ENCODE data around the gene CDRT15.
"Not testable (repeated sequence)": the region's sequence is repeated elsewhere in the genome, so short reads cannot be mapped to it uniquely, and the experiment has no call there.

Gene CDRT15

GRCh38 chr17:14236762-14237161 lies at the start of gene CDRT15:
Gene CDRT15, minus strand, starts transcription at chr17:14236862. Its CDS starts 29 bp downstream, at chr17:14236833.
- not testable (repeated sequence) for DNase-seq (ENCODE audit: low spot score)

GRCh38 chr17:14282726-14283125 lies 46.1 kb upstream of the CDRT15 start:
- DNase-seq (ENCODE audit: low spot score): no peak

DNA sequence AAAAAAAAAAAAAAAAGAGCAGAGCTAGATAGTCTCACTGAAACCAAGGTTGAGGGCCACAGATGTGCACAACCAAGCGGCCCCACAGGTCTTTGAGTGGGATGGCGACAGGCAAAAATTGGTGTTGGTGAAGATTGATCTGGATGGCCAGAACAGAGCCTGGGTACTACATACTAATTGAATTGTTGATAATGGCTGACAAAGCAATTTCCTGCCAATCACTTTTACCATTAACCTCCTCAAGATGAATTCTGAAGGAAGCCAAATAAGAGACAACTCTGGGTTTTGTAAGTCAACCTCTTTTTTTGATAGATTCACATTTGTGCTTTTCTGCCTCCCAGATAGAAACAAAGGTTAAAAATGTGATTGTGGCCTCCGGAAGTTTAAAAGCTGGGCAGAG lies 44.9 kb upstream of the CDRT15 start:
- DNase-seq (ENCODE audit: low spot score): no peak

DNA sequence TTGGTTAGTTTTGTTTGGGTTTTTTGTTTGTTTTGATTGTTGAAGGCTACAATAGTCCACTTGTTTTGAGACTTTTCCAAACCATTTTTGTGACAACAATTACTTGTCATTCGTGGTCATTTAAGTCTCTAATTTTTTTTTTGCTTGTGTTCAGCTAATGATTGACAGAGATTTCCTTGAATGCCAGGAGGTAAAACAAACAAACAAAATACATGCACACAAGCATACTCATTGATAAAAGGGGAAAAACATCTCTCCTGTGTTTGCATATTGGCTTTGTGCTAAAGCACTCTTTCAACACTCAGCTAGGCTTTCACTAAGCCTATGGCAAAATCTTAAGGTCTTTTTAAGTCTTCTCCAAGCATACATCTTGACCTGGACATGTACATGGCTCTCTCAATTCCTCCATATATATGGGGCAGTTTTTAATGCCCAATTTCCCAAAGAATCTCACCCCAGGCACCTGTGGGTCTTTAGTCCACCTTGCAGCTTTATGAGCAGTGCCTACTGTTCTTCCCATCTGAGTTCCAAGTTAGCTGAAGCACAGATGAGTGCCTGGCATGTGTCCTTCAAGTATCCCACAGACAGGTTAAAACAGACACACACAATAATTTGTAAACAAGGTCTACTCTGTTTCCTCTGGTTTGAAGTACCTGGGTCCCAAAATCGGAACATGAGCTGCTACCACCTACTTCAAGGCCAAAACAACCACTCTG lies 40.0 kb upstream of the CDRT15 start:
- DNase-seq (ENCODE audit: low spot score): no peak

DNA sequence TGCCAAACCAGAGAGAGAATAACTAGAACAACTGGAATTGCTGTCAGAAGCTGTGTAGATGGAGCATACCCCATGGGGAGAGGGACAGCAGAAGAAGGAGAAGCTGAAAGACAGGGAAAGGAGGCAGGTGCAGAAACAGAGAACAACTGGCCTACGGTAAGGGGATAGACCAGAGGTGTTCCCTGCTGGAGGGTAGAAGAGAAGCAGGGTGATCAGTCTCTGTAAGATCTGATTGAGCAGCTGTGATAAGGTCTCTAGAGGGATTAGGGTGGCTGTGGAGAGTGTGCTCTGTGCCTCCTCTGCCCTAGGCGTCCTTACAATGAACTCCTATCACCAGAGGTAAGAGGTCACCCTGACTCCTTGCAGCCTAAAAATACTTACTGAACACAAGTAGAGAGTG lies 33.8 kb upstream of the CDRT15 start:
- DNase-seq (ENCODE audit: low spot score): no peak

- DNase-seq (ENCODE audit: low spot score): no peak
These were observed 32.8 kb upstream of the CDRT15 start for GRCh38 chr17:14269473-14269872.

GRCh38 chr17:14268264-14268663 lies 31.6 kb upstream of the CDRT15 start:
- no peak for DNase-seq (ENCODE audit: low spot score)

DNA sequence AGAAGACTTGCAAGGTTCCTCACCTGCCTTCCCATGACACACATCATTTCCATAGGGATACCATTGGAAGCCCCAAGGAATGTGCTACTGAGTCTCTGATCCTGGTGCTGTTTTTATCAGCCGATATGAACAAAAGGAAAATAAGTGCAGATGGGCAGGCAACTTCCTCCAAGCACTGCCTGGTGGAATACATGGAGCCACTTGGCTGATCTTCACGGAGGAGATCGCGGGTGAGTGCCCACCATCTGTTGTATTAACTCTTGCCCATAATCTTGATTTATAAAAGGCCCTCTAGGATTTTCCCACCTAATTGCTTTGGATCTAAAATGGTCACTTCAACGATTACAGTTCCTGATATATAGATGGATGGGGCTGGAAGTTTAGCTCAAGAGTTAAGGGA lies 24.7 kb upstream of the CDRT15 start:
- no peak for DNase-seq (ENCODE audit: low spot score)

DNA sequence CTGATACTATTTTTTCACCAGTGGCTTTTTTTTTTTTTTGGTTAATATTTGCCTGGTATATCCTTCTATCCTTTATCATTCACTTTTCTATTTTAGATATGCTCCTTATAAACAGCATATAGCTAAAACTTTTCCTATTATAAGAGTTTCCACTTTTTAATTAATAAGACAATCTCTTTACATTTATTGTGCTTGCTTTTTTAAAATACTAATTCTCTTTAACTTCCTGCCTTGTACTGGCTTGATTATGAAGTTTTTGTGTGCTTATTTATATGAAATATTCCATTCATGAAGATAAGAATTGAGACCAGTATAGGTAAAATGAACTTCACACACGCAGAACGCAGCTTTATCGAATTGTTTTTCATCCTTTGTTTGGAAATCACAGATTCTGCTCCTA lies 9.0 kb upstream of the CDRT15 start:
- no peak for DNase-seq (ENCODE audit: low spot score)

GRCh38 chr17:14245002-14245401 lies 8.3 kb upstream of the CDRT15 start:
- no peak for DNase-seq (ENCODE audit: low spot score)

GRCh38 chr17:14239271-14239670 lies 2.6 kb upstream of the CDRT15 start:
- not testable (repeated sequence) for DNase-seq (ENCODE audit: low spot score)

DNA sequence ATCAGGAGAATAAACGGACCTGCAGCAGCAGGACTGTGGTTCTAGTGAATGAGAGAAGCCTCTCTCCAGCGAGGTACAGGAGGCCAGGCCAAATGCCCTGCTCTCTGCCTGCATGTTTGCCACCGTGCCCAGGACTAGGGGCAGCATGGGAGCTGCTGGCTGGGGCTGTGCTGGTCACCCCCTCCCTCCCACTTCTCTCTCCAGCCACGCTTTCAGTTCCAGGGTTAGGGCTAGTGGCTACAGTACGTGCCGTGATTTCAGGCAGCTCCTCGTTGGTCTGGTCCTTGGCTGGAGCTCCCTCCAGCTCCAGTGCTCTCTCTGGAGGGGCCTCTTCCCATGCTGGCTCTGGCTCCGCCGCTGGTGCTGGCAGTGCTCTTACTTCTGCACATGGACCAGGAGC lies 630 bp downstream of the CDRT15 start:
- not testable (repeated sequence) for DNase-seq (ENCODE audit: low spot score)

- DNase-seq (ENCODE audit: low spot score): not testable (repeated sequence)
These were observed 1.6 kb downstream of the CDRT15 start for GRCh38 chr17:14235047-14235446.

- DNase-seq (ENCODE audit: low spot score): not testable (repeated sequence)
These were observed 5.5 kb downstream of the CDRT15 start for GRCh38 chr17:14231187-14231586.

DNA sequence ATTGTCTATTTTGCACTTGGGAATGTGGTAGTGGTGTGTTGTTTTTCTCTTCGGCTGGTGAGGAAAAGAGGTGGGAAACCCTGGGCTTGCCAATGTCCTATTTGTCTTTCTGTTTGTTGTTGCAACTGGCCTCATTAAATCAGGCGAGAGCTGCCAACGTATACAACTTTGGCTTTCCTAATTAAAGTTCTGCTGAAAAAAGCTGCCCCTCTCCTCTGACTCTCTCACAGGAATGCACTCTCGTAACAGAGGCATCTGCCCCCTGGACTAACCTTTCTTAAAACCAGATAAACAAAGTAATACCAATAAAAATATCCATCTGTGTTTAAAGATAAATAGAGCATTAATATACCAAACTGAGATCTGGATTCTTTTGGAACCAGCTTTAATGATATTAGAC lies 7.8 kb downstream of the CDRT15 start:
- DNase-seq (ENCODE audit: low spot score): no peak

DNA sequence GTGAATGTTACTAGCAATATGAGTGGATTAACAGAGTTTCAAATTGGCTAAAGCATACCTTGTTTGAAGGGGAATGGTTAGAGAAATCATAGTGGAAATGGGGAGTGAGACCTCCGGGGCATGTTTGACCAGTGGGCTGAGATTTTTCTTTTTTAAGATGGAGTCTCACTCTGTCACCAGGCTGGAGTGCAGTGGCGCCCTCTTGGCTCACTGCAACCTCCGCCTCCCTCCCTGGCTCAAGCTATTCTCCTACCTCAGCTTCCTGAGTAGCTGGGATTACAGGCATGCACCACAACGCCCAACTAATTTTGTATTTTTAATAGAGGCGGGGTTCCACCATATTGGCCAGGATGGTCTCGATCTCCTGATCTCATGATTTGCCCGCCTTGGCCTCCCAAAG lies 9.6 kb downstream of the CDRT15 start:
- DNase-seq (ENCODE audit: low spot score): no peak

- DNase-seq (ENCODE audit: low spot score): no peak
These were observed 11.2 kb downstream of the CDRT15 start for GRCh38 chr17:14225254-14225980.

GRCh38 chr17:14222611-14223010 lies 14.1 kb downstream of the CDRT15 start:
- DNase-seq (ENCODE audit: low spot score): no peak

DNA sequence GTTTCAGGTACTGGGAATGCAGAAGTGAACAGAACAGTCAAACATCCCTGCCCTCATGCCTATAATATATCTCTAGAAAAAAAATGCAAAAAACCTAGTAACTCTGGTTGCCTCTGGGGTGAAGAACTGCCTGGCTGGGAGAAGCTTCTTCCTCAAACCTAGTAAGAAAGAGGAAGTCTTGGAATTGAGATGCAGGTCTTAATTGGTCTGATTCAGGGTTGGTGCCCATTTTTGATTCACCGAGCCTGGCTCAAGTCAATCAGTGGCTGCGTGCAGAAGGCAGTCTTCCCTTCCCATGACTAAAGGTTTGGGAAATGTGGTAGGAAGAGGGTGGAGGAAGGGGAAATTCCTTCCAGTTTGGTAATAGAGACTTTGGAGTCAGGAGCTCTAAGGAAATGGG lies 22.4 kb downstream of the CDRT15 start:
- DNase-seq (ENCODE audit: low spot score): peak; percentile 51

GRCh38 chr17:14212401-14212800 lies 24.3 kb downstream of the CDRT15 start:
- no peak for DNase-seq (ENCODE audit: low spot score)

DNA sequence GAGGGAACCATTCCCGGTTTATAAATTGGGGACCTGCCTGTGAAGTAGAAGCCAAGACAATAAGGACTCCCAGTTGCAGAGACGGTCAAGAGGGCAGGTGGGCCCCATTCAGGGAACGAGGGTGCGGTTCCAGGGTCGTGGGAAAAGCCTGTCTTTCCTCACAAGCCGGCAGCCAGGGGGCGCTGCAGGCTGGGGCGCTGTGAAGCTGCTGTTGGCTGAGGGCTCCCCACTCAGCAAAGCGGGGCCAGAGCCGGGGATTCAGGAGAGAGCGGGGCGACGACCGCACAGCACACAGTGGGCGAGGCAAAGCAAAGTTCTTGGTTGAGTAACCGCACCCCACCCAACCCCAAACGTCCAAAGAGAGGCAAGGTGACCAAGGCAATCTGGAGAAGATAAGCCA lies 24.9 kb downstream of the CDRT15 start:
- no peak for DNase-seq (ENCODE audit: low spot score)

DNA sequence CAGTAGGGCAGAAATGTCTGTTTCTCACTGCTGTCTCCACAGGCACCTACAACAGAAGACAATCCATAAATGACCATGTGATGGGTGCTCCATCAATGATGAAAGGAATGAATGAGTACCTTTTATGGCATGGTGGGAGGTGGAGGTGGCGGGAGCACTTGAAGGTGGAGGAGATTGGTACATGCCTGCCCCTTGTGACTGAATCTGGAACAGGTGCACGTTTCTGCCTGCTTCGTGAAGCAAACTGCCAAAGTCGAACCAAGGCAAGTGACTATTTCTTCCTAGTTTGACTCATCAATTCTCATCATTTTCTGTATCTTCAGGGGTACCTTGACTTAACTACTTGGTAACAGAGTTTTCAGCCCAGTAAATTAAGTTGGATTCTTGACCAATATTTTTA lies 25.4 kb downstream of the CDRT15 start:
- DNase-seq (ENCODE audit: low spot score): no peak

DNA sequence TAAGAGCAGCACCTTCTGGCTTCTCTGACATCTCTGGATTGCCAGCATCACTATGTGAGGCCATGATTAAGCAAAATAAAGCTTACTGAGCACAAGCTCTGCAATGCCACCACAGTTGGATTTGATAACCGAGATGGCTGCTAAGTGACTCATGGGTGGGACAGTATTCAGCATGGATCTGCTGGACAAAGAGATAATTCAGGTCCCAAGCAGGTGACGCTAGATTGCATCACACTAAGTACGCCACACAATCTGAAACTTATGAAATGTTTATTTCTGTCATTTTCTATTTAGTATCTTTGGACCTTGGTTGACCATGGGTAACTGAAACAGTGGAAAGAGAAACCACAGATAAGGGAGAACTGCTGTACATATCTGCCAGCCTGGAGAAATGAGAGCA lies 27.4 kb downstream of the CDRT15 start:
- no peak for DNase-seq (ENCODE audit: low spot score)

- no peak for DNase-seq (ENCODE audit: low spot score)
These were observed 28.9 kb downstream of the CDRT15 start for GRCh38 chr17:14207791-14208190.

All from kidney capillary endothelial cell (primary cell).